GM12801 (cell line): Measurements from ENCODE around the gene SEZ6L2.

Source experiments
- CTCF ChIP-seq: IDR thresholded peaks from one replicate; pipeline ENCODE4 v1.5.1; 2011; ENCODE audit warnings: control low read depth; ENCODE audit not compliant: insufficient read length; ENCODE audit errors: extremely low read depth

SEZ6L2 gene

GRCh38 chr16:29907973-29908372, 8.6 kb upstream of the SEZ6L2 start:
- TF ChIP-seq CTCF: no peak

GRCh38 chr16:29906520-29907244, 7.3 kb upstream of the SEZ6L2 start:
- no peak for TF ChIP-seq CTCF

GRCh38 chr16:29905668-29906067, 6.3 kb upstream of the SEZ6L2 start:
- TF ChIP-seq CTCF: no peak

DNA sequence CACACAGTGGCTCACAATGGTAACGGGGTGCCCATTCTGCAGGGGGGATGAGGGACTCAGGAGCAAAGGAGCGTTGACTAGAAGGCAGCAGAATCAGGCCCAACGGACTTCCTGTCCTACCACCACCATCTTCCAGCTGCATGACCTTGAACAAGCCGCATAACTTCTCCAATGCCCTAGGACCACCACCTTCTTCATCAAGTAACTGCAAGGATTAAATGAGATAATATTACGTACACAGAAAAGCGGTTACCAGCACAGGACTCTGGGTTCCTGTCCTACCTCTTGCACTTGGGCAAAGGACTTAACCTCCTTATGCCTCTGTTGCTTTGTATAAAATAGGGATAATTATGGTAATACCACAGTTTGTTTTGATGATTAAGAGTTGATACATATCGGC, 5.6 kb upstream of the SEZ6L2 start:
- TF ChIP-seq CTCF: no peak

DNA sequence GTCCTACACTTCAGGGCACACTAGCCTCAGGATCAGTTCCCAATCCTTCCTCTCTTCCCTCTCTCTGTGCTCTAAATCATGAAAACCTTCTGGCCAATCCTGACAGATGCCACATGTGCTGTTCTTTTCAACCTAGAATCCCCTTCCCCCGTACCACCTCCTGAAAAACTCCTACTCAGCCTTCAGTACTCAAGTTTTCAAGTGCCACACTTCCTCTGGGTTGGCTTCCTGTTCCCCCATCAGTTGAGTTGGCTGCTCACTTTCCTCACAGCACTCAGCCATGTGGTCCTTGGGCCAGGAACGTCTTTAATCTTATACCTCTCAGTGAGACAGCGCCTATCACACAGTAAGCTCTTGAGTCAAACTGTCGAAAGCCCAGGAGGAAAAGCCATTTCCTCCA, 4.2 kb upstream of the SEZ6L2 start:
- no peak for TF ChIP-seq CTCF

DNA sequence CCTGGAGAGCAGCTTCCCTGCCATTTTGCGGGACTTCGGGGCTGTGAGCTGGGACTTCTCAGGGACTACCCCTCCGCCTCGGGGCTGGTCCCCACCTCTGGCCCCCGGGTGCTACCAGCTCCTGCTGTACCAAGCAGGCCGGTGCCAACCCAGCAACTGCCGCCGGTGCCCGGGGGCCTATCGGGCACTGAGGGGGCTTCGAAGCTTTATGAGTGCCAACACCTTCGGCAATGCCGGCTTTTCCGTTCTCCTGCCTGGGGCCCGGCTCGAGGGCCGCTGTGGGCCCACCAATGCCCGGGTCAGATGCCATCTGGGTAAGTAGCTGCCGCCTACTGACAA, 2.2 kb upstream of the SEZ6L2 start:
- TF ChIP-seq CTCF: no peak

DNA sequence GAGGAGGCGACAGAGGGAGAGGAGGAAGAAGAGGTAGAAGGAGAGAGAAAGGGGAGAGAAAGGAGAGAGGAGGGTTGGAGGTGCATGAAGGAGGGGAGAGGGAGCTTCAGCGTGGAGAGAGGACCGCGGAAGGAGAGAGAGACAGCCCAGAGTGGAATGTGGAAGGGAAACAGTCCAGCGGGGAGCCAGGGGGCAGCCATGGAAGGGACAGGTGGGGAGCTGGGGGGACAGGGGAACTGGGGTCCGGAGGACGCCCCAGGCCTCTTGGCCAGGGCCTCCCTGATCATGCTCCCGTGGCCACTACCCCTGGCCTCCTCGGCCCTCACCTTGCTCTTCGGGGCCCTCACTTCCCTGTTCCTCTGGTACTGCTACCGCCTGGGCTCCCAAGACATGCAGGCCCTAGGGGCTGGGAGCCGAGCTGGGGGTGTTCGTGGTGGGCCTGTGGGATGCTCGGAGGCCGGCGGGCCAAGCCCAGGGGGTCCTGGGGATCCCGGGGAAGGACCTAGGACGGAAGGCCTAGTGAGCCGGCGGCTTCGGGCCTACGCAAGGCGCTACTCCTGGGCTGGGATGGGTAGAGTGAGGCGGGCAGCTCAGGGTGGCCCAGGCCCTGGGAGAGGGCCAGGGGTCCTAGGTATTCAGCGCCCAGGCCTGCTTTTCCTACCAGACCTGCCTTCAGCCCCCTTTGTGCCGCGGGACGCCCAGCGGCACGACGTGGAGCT, 1.7 kb upstream of the SEZ6L2 start:
- TF ChIP-seq CTCF: no peak
